OCI-LY7 (cell line): ENCODE measurements around the gene SLC39A2. TPM values are rescaled to one million over a fixed set of nuclear protein-coding genes. Genes with fewer than 3 reads are reported as not detected.

Experiments used
- BruUV-seq: library from RNA; stranded (reverse); fragments of 400-500 nt; replicated peaks from 2 replicates; lab custom pipeline; 2021; lab: Mats Ljungman, UMichigan
- CTCF ChIA-PET: fragments of 300-600 bp; sonication (Branson Sonifier 250); formaldehyde crosslinking; loops from one replicate; lab custom pipeline; 2022; ENCODE audit warnings: antibody characterized with exemption; ENCODE audit not compliant: unreplicated experiment; lab: Charles Lee
- POLR2A ChIA-PET: fragments of 300-600 bp; sonication (Branson Sonifier 250); formaldehyde crosslinking; loops from one replicate; lab custom pipeline; 2022; ENCODE audit warnings: antibody characterized with exemption; lab: Charles Lee
- DNase-seq: peaks from one replicate; pipeline ENCODE4 v3.0.0-alpha.2; 2015; ENCODE audit warnings: low spot score
- H2AFZ ChIP-seq: fragments of 200-600 bp; sonication (generic), shearing (Covaris generic); 2 replicates; pipeline ENCODE4 v1.6.1; 2014; ENCODE audit warnings: mild to moderate bottlenecking, antibody characterized with exemption, low read length, moderate library complexity
- H3K27ac ChIP-seq: fragments of 200-600 bp; sonication (generic); 2 replicates; pipeline ENCODE4 v1.5.1; 2014; ENCODE audit warnings: mixed run types, low read depth, mild to moderate bottlenecking, moderate library complexity, low read length, inconsistent platforms; ENCODE audit not compliant: poor library complexity, severe bottlenecking
- H3K36me3 ChIP-seq: fragments of 200-600 bp; sonication (generic); 2 replicates; pipeline ENCODE4 v1.6.1; 2014; ENCODE audit warnings: mild to moderate bottlenecking, antibody characterized with exemption, low read length, moderate library complexity, mixed read lengths; ENCODE audit not compliant: insufficient read depth
- H3K4me1 ChIP-seq: fragments of 200-600 bp; sonication (generic); 2 replicates; pipeline ENCODE4 v1.5.1; 2014; ENCODE audit warnings: mild to moderate bottlenecking, low read length; ENCODE audit not compliant: insufficient read depth, poor library complexity, severe bottlenecking
- H3K4me2 ChIP-seq: fragments of 200-600 bp; sonication (generic); 2 replicates; pipeline ENCODE4 v1.6.1; 2014; ENCODE audit warnings: mild to moderate bottlenecking, low read length
- H3K4me3 ChIP-seq: fragments of 200-600 bp; sonication (generic); 2 replicates; pipeline ENCODE4 v1.5.1; 2014; ENCODE audit warnings: mild to moderate bottlenecking, low read depth, low read length; ENCODE audit not compliant: poor library complexity, severe bottlenecking
- H3K79me2 ChIP-seq: fragments of 200-600 bp; sonication (generic); 2 replicates; pipeline ENCODE4 v1.6.1; 2016; ENCODE audit warnings: low read depth, mild to moderate bottlenecking, low read length, moderate library complexity, mixed read lengths; ENCODE audit not compliant: insufficient read depth
- H3K9me2 ChIP-seq: fragments of 200-600 bp; sonication (generic); 2 replicates; pipeline ENCODE4 v1.6.1; 2016; ENCODE audit warnings: mild to moderate bottlenecking, low read length, mixed read lengths; ENCODE audit not compliant: insufficient read depth
- H3K9me3 ChIP-seq: fragments of 200-600 bp; sonication (generic); 2 replicates; pipeline ENCODE4 v1.6.1; 2014; ENCODE audit warnings: mild to moderate bottlenecking, mixed run types, low read length, mixed read lengths
- H4K20me1 ChIP-seq: fragments of 200-600 bp; sonication (generic); 2 replicates; pipeline ENCODE4 v1.6.1; 2014; ENCODE audit warnings: mild to moderate bottlenecking, antibody characterized with exemption, low read length, moderate library complexity, mixed read lengths; ENCODE audit not compliant: insufficient read depth
- CTCF ChIP-seq: fragments of 200-600 bp; sonication (generic); conservative IDR thresholded peaks from 2 replicates; pipeline ENCODE4 v1.5.1; 2014; ENCODE audit warnings: mild to moderate bottlenecking, antibody characterized with exemption, low read length, moderate library complexity, mixed read lengths
- EZH2phosphoT487 ChIP-seq: fragments of 200-600 bp; sonication (generic); IDR thresholded peaks from 2 replicates; pipeline ENCODE4 v1.6.1; 2018; ENCODE audit warnings: low read depth, borderline replicate concordance, mild to moderate bottlenecking, mixed run types, antibody characterized with exemption, low read length, moderate library complexity, mixed read lengths
- intact Hi-C: fragments of 100-400 bp; cut with micrococcal nuclease; formaldehyde crosslinking; loops from one replicate; pipeline ENCODE4 v1.10.0; 2022; ENCODE audit not compliant: unreplicated experiment
- microRNA-seq: library from miRNA; unstranded; fragments of <30 nt; microRNA quantifications from one replicate; pipeline ENCODE4 v1.2.0, GENCODE V29; 2022; ENCODE audit warnings: borderline replicate concordance
- small RNA-seq: library from RNA; depleted of rRNA; stranded (forward); fragments of <200 nt; gene quantifications from one replicate; pipeline ENCODE3, GENCODE V24; 2014
- total RNA-seq, 2 experiments: library from RNA; depleted of rRNA in 1 of 2; stranded (reverse); fragments of >200 nt in 1 of 2; shearing (Covaris generic) in 1 of 2; gene quantifications; 2 replicates each; pipeline ENCODE4 v1.2.3, GENCODE V29; 2014 to 2022

The SLC39A2 gene
- total RNA-seq, 2 experiments from 2014 or later, result 0.23 to 0.28 TPM

DNA sequence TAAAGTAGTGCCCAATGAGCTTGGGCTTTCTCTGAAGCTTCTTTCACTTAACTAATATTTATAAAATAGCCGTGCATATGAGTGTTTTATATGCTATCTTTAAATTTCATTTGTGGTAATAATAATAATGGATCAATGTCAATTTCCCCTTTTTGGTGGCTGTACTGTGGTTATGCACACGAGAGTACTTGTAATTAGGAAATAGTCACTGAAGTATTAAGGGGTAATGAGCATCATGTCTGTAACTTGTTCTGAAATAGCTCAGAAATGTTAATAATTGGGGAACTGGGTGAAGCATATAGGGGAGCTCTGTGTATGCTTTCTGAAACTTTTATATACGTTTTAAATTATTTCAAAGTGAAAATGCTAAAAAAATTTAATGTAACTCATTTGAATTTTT is 51.5 kb downstream of the SLC39A2 start:
- intact Hi-C loops, result no loop called here
- DNase-seq, result no peak
- TF ChIP-seq EZH2phosphoT487, result no peak
- no peak for TF ChIP-seq CTCF
- H3K4me2 ChIP-seq, result no peak overlapping the region
- no peaks in the 10 kb centered on the region for H3K36me3 ChIP-seq
- H2AFZ ChIP-seq, result no peak overlapping the region
- no peak overlapping the region for H3K4me3 ChIP-seq
- ChIA-PET CTCF (no interaction called here), POLR2A (interaction anchor here (0.5 kb wide), 1 partner anchor 101 kb away, joined by 3 read pairs; no protein-coding TSS in a partner anchor)
- H3K79me2 ChIP-seq, result no peaks in the 10 kb centered on the region
- H3K27ac ChIP-seq, result no peak overlapping the region
- H3K9me3 ChIP-seq, result no peaks in the 10 kb centered on the region
- no peaks in the 10 kb centered on the region for H3K9me2 ChIP-seq
- H3K4me1 ChIP-seq, result no peaks in the 10 kb centered on the region
- H4K20me1 ChIP-seq, result no peaks in the 10 kb centered on the region
- BruUV-seq, result no TSS peak

Small RNA genes within 50 kb of the gene (microRNA-seq; reads per million reads assigned to microRNA genes)
- not detected for gene MIR6717

Small RNA genes within 50 kb of the gene (small RNA-seq; reads per million reads assigned to genes)
- gene RN7SL189P, result not detected

Other genes with a start within 250 kb of the SLC39A2 start
- not detected in 2 replicates for gene EDDM3B, start 230.9 kb upstream of the SLC39A2 start, total RNA-seq (2014; rRNA removed; shearing (Covaris generic))
- not detected in 2 replicates for gene EDDM3B, start 230.9 kb upstream of the SLC39A2 start, total RNA-seq (2022)
- 0.33 and 2.9 TPM in 2 replicates for gene RNASE6, start 218.0 kb upstream of the SLC39A2 start, total RNA-seq (2014; rRNA removed; shearing (Covaris generic))
- gene RNASE6, start 218.0 kb upstream of the SLC39A2 start, total RNA-seq (2022), result 1.2 and 1.7 TPM in 2 replicates
- not detected in 2 replicates for gene RNASE1, start 196.4 kb upstream of the SLC39A2 start, total RNA-seq (2014; rRNA removed; shearing (Covaris generic))
- not detected in 2 replicates for gene RNASE1, start 196.4 kb upstream of the SLC39A2 start, total RNA-seq (2022)
- not detected in 2 replicates for gene RNASE3, start 107.9 kb upstream of the SLC39A2 start, total RNA-seq (2014; rRNA removed; shearing (Covaris generic))
- not detected in 2 replicates for gene RNASE3, start 107.9 kb upstream of the SLC39A2 start, total RNA-seq (2022)
- gene RNASE2, start 43.8 kb upstream of the SLC39A2 start, total RNA-seq (2014; rRNA removed; shearing (Covaris generic)), result not detected in 2 replicates
- not detected in 2 replicates for gene RNASE2, start 43.8 kb upstream of the SLC39A2 start, total RNA-seq (2022)
- 103 and 117 TPM in 2 replicates for gene METTL17, start 9.3 kb upstream of the SLC39A2 start, total RNA-seq (2014; rRNA removed; shearing (Covaris generic))
- 92.0 and 105 TPM in 2 replicates for gene METTL17, start 9.3 kb upstream of the SLC39A2 start, total RNA-seq (2022)
- not detected in 2 replicates for gene NDRG2, start 25.8 kb downstream of the SLC39A2 start, total RNA-seq (2014; rRNA removed; shearing (Covaris generic))
- not detected in 2 replicates for gene NDRG2, start 25.8 kb downstream of the SLC39A2 start, total RNA-seq (2022)
- gene TPPP2, start 30.9 kb downstream of the SLC39A2 start, total RNA-seq (2014; rRNA removed; shearing (Covaris generic)), result not detected in 2 replicates
- not detected in 2 replicates for gene TPPP2, start 30.9 kb downstream of the SLC39A2 start, total RNA-seq (2022)
- not detected in 2 replicates for gene RNASE13, start 35.5 kb downstream of the SLC39A2 start, total RNA-seq (2014; rRNA removed; shearing (Covaris generic))
- not detected in 2 replicates for gene RNASE13, start 35.5 kb downstream of the SLC39A2 start, total RNA-seq (2022)
- gene RNASE7, start 43.1 kb downstream of the SLC39A2 start, total RNA-seq (2014; rRNA removed; shearing (Covaris generic)), result not detected in 2 replicates
- gene RNASE7, start 43.1 kb downstream of the SLC39A2 start, total RNA-seq (2022), result not detected in 2 replicates
- gene RNASE8, start 58.5 kb downstream of the SLC39A2 start, total RNA-seq (2014; rRNA removed; shearing (Covaris generic)), result not detected in 2 replicates
- gene RNASE8, start 58.5 kb downstream of the SLC39A2 start, total RNA-seq (2022), result not detected in 2 replicates
- gene ARHGEF40, start 71.0 kb downstream of the SLC39A2 start, total RNA-seq (2014; rRNA removed; shearing (Covaris generic)), result 1.3 and 4.3 TPM in 2 replicates
- gene ARHGEF40, start 71.0 kb downstream of the SLC39A2 start, total RNA-seq (2022), result 2.0 TPM in 2 replicates
- gene ZNF219, start 99.4 kb downstream of the SLC39A2 start, total RNA-seq (2014; rRNA removed; shearing (Covaris generic)), result 5.2 and 9.8 TPM in 2 replicates
- gene ZNF219, start 99.4 kb downstream of the SLC39A2 start, total RNA-seq (2022), result 13.2 and 15.5 TPM in 2 replicates
- 1.2 TPM in 1 of 2 replicates, not detected in the other for gene TMEM253, start 101.8 kb downstream of the SLC39A2 start, total RNA-seq (2014; rRNA removed; shearing (Covaris generic))
- 0.88 and 0.89 TPM in 2 replicates for gene TMEM253, start 101.8 kb downstream of the SLC39A2 start, total RNA-seq (2022)
- not detected in 2 replicates for gene OR5AU1, start 156.8 kb downstream of the SLC39A2 start, total RNA-seq (2014; rRNA removed; shearing (Covaris generic))
- not detected in 2 replicates for gene OR5AU1, start 156.8 kb downstream of the SLC39A2 start, total RNA-seq (2022)